Duodenal mucosa (tissue), 2 donors: ENCODE data around the gene EFCAB8.

Experiments used
- H3K27ac ChIP-seq: one replicate; pipeline ENCODE4 v1.7.0; 2013; ENCODE audit warnings: low read depth, low read length
- H3K27me3 ChIP-seq, 2 donors: one replicate each; pipeline ENCODE4 v1.7.0; 2013; ENCODE audit warnings: low read length in 2 of 2, control low read depth in 1 of 2; ENCODE audit not compliant: insufficient read depth in 2 of 2, control insufficient read depth in 1 of 2
- H3K36me3 ChIP-seq, 2 donors: one replicate each; pipeline ENCODE4 v1.7.0; 2013; ENCODE audit warnings: low read length in 2 of 2, control low read depth in 1 of 2; ENCODE audit not compliant: insufficient read depth in 2 of 2, control insufficient read depth in 1 of 2
- H3K4me1 ChIP-seq, 2 donors: one replicate each; pipeline ENCODE4 v1.7.0; 2013; ENCODE audit warnings: low read length in 2 of 2, control low read depth in 1 of 2; ENCODE audit not compliant: insufficient read depth in 2 of 2, control insufficient read depth in 1 of 2
- H3K4me3 ChIP-seq, 2 donors: one replicate each; pipeline ENCODE4 v1.7.0; 2013; ENCODE audit warnings: low read length in 2 of 2, low read depth in 1 of 2
- H3K9ac ChIP-seq, 2 donors: one replicate each; pipeline ENCODE4 v1.7.0; 2013; ENCODE audit warnings: low read length in 2 of 2, low read depth in 1 of 2
- H3K9me3 ChIP-seq, 2 donors: one replicate each; pipeline ENCODE4 v1.7.0; 2013; ENCODE audit warnings: low read length in 2 of 2, control low read depth in 1 of 2; ENCODE audit not compliant: control insufficient read depth in 1 of 2

Gene EFCAB8

DNA sequence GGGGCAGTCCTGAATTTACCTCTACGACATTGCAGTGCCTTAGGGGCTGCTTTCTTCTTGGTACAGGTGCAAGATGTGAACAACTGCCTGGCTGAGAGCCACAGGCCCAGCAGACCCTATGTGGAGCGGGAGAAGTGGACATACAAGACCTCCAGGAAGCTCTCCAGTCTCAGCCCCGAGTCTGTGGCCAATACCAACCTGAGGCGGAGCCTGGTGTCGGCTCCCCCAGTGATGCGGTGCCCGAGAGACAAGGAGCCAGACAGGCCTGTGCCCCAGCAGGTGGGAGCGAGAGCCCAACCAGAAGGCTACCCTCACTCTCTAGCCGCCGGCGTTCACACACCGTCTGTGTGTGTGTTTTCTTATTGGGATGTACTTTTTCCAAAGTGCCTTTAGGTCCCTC is 59.6 kb downstream of the EFCAB8 start:
- no peaks in the 10 kb centered on the region for H3K27me3 ChIP-seq
- H3K9ac ChIP-seq, result no peak overlapping the region
- no peaks in the 10 kb centered on the region for H3K4me1 ChIP-seq
- no peaks in the 10 kb centered on the region for H3K36me3 ChIP-seq
- no peak overlapping the region for H3K4me3 ChIP-seq
- peaks cover 4 to 10% of the 10 kb centered on the region in 2 donors for H3K9me3 ChIP-seq
- H3K27ac ChIP-seq, result no peak overlapping the region

DNA sequence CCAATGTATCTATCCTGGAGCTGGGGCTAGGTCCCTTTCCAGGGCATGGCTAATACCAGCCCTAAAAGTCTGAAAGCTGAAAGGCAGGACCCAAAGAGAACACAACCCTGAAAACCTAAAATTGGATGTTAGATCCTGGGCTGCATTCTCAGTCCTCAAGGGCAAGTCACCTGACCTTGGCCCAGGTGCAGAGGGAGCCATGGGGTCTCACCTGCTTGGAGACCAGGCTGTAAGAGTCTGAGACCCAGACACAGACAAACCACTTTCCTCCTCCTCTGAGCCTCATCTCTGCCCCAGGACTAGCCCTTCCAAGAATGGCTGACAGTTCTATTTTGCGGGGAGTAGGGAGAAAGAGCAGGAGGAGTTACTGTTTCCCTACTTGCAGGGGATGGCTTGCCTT is 60.0 kb downstream of the EFCAB8 start:
- H3K27ac ChIP-seq, result no peak overlapping the region
- no peak overlapping the region for H3K9ac ChIP-seq
- no peak overlapping the region for H3K4me3 ChIP-seq
- H3K27me3 ChIP-seq, result no peaks in the 10 kb centered on the region
- H3K9me3 ChIP-seq, result peaks cover 4 to 10% of the 10 kb centered on the region in 2 donors
- no peaks in the 10 kb centered on the region for H3K36me3 ChIP-seq
- H3K4me1 ChIP-seq, result no peaks in the 10 kb centered on the region

DNA sequence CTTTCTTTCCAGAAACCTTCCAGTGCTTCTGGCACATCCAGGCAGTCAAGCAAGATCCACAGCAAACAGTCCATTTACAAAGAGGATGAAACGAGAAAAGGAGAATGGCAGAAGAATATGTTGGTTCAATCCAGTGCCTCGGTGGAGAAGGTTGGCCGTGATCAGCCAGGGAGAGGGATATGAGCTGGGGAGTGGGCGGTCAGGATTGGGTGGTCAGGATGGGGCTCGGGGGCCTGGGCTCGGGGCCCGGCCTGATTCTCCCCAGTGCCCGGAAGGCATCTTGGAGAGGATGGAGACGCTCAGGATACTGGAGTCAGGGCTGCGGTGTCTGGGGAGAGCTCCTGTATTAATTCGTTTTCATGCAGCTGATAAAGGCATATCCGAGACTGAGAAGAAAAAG is 61.3 kb downstream of the EFCAB8 start:
- peaks cover 4 to 10% of the 10 kb centered on the region in 2 donors for H3K9me3 ChIP-seq
- no peak overlapping the region for H3K27ac ChIP-seq
- no peaks in the 10 kb centered on the region for H3K36me3 ChIP-seq

DNA sequence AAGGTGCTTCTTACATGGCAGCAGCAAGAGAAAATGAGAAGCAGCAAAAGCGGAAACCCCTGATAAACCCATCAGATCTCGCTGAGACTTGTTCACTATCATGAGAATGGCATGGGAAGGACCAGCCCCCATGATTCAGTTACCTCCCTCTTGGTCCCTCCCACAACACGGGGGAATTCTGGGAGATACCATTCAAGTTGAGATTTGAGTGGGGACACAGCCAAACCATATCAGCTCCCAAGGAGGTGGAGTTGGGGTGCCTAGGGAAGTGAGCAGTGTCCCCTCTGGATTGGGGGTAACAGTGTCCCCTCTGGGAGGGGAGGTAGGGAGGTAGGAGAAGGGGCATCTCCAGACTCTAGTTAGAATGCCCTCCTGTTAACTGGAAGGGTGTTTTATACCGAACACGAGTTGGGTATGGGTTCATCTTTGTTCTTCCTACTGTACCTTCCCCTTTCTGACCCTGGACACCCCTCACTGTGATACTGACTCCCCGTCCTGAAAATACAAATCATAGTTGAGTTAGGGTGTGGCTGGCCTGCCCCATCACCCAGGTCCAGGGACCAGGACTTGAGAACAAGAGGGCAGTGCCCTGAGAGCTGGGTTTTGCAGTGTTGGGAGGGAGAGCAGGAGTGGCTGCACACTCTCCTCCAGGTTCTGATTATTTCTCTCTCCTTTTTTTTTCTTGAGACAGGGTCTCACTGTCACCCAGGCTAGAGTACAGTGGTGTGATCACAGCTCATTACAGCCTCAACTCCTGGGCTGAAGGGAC is 62.0 kb downstream of the EFCAB8 start:
- Histone ChIP-seq H3K4me3 (no peak overlapping the region), H3K36me3 (no peaks in the 10 kb centered on the region), H3K9ac (no peak overlapping the region), H3K27ac (no peak overlapping the region), H3K9me3 (peaks cover 0 to 6% of the 10 kb centered on the region in 2 donors), H3K4me1 (no peaks in the 10 kb centered on the region), H3K27me3 (no peaks in the 10 kb centered on the region)

More for the DNA sequence above, 61.3 kb downstream of the EFCAB8 start:
- Histone ChIP-seq H3K4me1 (no peaks in the 10 kb centered on the region), H3K9ac (no peak overlapping the region), H3K27me3 (no peaks in the 10 kb centered on the region), H3K4me3 (no peak overlapping the region)

DNA sequence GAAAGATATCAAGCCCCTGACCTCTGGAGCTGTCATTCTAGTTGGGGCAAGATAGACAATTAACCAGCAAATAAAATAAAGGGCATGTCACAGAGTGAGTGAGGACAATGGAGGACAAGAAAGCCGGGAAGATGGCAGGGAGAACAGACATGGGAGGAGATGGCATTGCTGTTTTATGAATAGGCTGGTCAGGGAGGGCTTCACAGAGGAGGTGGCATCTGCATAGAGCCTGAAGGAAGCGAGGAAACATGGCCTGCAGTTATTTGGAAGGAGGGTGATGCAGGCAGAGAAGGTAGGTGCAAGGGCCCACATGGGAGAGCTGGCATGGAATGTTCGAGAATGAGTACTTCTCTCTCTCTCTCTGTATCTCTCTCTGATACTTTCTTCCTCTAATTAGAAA is 63.7 kb downstream of the EFCAB8 start:
- no peak overlapping the region for H3K27ac ChIP-seq
- no peak overlapping the region for H3K4me3 ChIP-seq
- H3K36me3 ChIP-seq, result no peaks in the 10 kb centered on the region
- H3K9me3 ChIP-seq, result no peaks in the 10 kb centered on the region
- no peaks in the 10 kb centered on the region for H3K4me1 ChIP-seq
- H3K27me3 ChIP-seq, result no peaks in the 10 kb centered on the region
- H3K9ac ChIP-seq, result no peak overlapping the region

DNA sequence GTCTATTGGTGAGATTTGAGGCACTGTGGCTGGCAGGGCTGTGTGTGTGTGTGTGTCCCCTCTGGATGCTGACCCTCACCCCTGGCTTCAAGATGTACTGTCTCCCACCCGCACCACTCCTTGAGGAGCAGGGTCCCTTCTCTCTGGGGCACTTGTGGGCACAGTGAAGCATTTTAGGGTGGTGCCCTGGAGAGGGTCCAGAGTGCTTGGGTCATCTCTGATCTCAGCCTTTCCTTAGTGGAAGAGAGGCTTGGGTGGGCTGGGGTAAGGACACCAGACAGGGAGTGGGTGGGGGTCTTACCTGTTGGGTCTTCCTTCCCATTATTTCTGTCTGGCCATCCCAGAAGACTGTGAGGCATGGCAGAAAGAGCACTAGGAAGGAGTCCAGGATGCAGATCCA is 66.1 kb downstream of the EFCAB8 start:
- no peaks in the 10 kb centered on the region for H3K9me3 ChIP-seq
- no peak overlapping the region for H3K27ac ChIP-seq
- no peaks in the 10 kb centered on the region for H3K36me3 ChIP-seq
- H3K9ac ChIP-seq, result no peak overlapping the region
- no peaks in the 10 kb centered on the region for H3K4me1 ChIP-seq
- H3K27me3 ChIP-seq, result no peaks in the 10 kb centered on the region
- H3K4me3 ChIP-seq, result no peak overlapping the region

DNA sequence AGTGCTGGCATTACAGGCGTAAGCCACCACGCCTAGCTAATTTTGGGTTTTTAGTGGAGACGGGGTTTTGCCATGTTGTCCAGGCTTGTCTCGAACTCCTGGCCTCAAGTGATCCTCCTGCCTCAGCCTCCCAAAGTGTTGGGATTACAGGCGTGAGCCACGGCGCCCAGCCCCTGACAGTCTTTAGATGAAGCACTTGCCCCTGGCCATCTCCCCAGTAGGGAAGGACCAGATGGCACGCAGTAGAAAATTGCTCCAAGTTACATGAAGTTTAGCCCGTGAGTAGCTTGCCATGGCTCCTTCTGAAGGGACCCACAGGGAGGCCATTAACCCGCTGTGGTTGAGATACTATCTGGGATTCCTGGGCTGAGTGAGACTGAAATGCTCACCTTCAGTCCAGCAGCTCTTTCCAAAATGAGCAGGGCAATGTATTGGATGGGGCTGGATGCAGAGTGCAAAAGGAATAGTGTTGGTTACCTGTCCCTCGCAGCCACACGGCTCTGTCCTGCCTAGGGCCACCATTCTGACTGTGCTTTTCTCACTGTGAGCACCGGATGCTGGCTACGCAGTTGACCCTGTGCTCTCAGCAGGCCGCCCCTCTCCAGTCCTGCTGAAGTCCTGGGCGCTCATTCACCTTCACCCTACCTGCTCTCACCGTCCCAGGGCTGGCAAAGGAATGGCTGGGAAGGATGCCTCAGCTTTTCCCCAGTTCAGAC is 66.9 kb downstream of the EFCAB8 start:
- no peak overlapping the region for H3K9ac ChIP-seq
- H3K9me3 ChIP-seq, result no peaks in the 10 kb centered on the region
- H3K27ac ChIP-seq, result no peak overlapping the region
- no peaks in the 10 kb centered on the region for H3K36me3 ChIP-seq
- H3K27me3 ChIP-seq, result no peaks in the 10 kb centered on the region
- H3K4me3 ChIP-seq, result no peak overlapping the region
- H3K4me1 ChIP-seq, result no peaks in the 10 kb centered on the region

DNA sequence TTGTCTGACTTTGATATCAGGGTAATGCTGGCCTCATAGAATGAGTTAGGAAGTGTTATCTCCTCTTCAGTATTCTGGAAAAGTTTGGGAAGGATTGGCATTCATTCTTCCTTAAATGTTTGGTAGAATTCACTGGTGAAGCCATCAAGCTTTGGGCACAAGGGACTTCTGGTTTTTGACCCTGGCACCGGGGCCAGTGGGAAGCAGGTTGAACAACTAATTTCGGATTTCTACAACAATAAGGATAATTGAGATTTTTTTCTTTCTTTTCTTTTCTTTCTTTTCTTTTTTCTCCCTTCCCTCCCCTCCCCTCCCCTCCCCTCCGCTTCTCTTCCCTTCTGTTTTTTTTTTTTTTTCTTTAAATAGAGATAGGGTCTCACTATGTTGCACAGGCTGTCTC is 70.4 kb downstream of the EFCAB8 start:
- H3K27ac ChIP-seq, result no peak overlapping the region
- H3K9me3 ChIP-seq, result no peaks in the 10 kb centered on the region
- no peaks in the 10 kb centered on the region for H3K36me3 ChIP-seq
- H3K9ac ChIP-seq, result no peak overlapping the region
- H3K4me3 ChIP-seq, result no peak overlapping the region
- no peaks in the 10 kb centered on the region for H3K27me3 ChIP-seq
- H3K4me1 ChIP-seq, result no peaks in the 10 kb centered on the region

DNA sequence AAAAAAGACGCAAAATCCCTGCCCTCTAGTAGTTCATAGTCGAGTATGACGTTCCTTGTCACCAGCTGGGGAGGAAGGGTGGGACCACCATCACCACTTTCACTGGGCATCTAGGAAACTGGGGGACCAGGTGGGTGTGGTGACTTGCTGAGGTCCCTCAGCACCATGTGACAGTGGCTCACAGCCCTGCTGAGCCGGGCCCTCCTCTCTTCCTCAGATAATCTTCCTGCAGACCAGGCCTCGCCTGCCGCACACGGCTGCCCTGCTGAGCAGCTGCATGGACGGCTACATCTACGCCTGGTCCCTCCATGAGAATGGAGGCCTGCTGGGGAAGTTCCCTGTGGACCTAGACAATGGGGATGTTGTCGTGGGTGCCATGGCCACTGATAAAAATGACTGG is 71.5 kb downstream of the EFCAB8 start:
- H3K4me1 ChIP-seq, result no peaks in the 10 kb centered on the region
- no peaks in the 10 kb centered on the region for H3K36me3 ChIP-seq
- H3K9ac ChIP-seq, result no peak overlapping the region
- no peaks in the 10 kb centered on the region for H3K27me3 ChIP-seq
- no peak overlapping the region for H3K27ac ChIP-seq
- H3K9me3 ChIP-seq, result no peaks in the 10 kb centered on the region
- no peak overlapping the region for H3K4me3 ChIP-seq

DNA sequence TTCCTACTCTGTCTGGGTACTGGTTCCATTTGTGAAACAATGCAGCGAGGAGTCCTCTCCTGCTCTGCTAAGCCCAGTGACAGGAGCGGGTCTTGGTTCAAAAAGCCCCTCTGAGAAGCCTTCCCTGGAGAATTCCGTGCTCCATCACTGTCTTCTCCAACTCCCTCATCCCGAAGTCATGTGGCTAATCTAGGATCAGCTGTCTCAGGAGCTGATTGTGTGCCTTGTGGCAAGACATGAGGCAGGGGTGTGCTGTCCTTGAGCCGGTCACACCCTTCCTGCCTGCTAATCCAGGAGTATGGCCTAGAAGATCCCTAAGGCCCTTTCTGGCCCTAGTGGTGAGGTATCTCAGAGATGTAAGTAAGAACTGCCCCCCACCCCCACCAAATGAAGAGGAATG is 72.0 kb downstream of the EFCAB8 start:
- no peaks in the 10 kb centered on the region for H3K27me3 ChIP-seq
- H3K27ac ChIP-seq, result no peak overlapping the region
- no peak overlapping the region for H3K4me3 ChIP-seq
- H3K4me1 ChIP-seq, result no peaks in the 10 kb centered on the region
- no peaks in the 10 kb centered on the region for H3K36me3 ChIP-seq
- no peaks in the 10 kb centered on the region for H3K9me3 ChIP-seq
- no peak overlapping the region for H3K9ac ChIP-seq
